Activated CD4-positive, alpha-beta T cell treated with anti-CD3 and anti-CD28 coated beads, Interleukin-10, Interleukin-2, amounts not matched to agents 100 ng/mL and 50 ng/mL, durations not matched to agents 16 hours and 8 hours (primary cell): ENCODE data around the gene DLX6.

Experiments used
- DNase-seq: peaks from one replicate; pipeline ENCODE4 v3.0.0-alpha.2; 2020

DLX6 gene

DNA sequence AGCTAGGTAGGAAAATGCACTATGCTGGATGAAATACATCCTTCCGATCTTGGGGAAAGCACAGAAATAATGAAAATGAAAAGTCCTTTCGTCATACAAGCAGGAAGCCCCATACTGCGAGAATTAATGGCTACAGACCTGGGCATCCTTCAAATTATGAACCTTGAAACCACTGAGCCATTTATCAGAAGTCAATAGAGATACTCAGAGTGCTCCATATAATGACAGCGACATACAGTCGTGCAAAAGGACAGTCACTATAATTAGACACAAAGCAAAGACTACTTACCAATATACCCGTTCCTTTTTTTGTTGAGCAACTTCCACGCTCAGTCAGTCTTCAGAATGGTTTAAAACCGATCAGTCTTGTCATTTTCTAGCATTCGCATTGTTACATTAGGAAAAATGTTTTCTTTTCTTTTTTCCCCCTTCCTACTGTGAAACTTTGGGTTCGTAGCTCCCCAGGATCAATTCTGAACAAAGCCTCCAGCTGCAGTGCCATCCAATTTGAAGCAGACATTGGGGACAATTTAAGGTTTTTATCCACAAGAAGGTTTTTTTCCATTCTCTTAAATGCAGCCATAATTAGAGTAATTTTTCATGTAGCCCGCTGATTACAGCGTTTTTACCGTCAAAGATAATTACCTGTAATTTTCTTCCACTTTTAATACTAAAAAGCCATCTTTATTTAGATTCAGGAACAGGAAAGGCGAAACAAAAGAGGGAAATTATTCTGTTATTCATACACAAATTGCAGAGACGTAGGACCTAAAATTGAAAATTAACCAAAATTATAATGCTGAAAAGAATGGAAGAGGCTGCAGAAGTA, 6.4 kb downstream of the DLX6 start:
- no peak for DNase-seq

GRCh38 chr7:97012365-97013133, 7.2 kb downstream of the DLX6 start:
- no peak for DNase-seq

DNA sequence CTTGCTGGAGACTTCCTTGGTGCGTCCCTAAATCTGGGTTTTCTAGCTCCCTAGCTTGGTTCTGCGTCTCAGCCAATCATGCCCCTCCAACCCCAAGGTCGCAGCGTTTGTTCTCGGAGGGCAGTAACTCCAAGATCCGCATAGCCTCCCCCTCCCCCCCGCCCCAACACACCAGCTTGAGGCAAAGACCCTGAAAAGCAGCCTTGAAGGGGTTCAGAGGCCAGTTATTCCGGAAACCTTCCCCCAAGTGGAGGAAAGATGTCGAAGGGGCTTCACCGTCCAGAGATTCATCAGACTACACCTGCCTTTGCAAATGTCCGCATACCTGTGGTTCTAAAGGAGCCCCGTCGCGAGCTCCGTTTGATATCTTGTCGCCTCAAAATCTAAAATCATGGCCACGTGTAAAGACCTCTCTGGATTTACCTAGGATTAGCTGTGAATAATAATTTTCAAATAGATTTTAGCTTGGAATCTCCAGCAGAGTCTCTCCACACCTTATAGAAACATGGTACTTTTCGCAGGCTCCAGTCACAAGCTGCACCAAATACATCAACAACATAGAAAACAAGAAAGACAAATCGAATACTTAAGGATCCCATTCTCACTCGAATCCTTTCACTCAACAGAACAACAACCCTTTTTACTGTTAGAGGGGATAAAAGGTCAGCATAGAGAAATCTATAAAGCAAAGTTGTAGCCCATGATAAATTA, 7.9 kb downstream of the DLX6 start:
- DNase-seq = no peak

GRCh38 chr7:97013845-97014134, 8.4 kb downstream of the DLX6 start:
- DNase-seq = no peak

- DNase-seq = no peak
Observed at GRCh38 chr7:97014145-97014750, 8.9 kb downstream of the DLX6 start.

GRCh38 chr7:97015279-97015678, 9.9 kb downstream of the DLX6 start:
- DNase-seq = no peak

- no peak for DNase-seq
Observed at GRCh38 chr7:97015756-97016380, 10.5 kb downstream of the DLX6 start.

GRCh38 chr7:97016381-97017191, 11.2 kb downstream of the DLX6 start:
- no peak for DNase-seq

GRCh38 chr7:97017192-97018125, 12.1 kb downstream of the DLX6 start:
- no peak for DNase-seq

- DNase-seq = no peak
Observed at GRCh38 chr7:97018126-97018601, 12.8 kb downstream of the DLX6 start.

- DNase-seq = no peak
Observed at GRCh38 chr7:97018791-97019531, 13.6 kb downstream of the DLX6 start.

- DNase-seq = no peak
Observed at GRCh38 chr7:97019710-97020225, 14.4 kb downstream of the DLX6 start.

GRCh38 chr7:97020601-97020995, 15.2 kb downstream of the DLX6 start:
- DNase-seq = no peak

GRCh38 chr7:97020996-97021746, 15.8 kb downstream of the DLX6 start:
- no peak for DNase-seq

DNA sequence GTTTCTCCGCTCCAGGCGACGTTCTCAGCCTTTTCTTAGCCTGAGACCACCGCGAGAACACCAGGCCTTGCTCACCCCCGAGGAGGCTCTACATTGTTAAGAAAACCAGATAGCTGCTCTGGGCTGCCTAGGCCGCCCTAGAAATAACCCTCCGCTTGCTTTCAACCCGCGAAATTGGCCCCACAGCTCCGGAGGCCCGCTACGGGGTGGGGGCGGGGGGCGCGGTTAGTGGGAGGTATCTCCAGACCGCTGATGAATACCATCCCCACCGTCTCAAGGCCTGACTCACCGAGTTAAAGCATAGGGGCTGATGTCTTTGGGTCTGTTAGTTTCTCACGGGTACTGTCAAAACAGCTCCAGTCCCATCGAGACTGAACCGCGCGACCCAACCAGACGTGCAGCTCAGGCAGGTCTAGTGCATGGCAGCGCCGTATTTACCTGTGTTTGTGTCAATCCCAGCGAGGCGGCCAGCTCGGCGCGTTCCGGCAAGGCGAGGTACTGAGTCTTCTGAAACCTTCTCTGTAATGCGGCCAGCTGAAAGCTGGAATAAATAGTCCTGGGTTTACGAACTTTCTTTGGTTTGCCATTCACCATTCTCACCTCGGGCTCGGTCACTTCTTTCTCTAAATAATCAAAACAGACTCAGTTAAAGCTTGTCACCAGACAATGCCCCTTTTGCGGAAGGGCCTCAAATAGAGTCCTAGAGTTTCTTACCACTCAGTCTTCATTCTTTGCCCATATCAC, 16.6 kb downstream of the DLX6 start:
- DNase-seq = no peak

DNA sequence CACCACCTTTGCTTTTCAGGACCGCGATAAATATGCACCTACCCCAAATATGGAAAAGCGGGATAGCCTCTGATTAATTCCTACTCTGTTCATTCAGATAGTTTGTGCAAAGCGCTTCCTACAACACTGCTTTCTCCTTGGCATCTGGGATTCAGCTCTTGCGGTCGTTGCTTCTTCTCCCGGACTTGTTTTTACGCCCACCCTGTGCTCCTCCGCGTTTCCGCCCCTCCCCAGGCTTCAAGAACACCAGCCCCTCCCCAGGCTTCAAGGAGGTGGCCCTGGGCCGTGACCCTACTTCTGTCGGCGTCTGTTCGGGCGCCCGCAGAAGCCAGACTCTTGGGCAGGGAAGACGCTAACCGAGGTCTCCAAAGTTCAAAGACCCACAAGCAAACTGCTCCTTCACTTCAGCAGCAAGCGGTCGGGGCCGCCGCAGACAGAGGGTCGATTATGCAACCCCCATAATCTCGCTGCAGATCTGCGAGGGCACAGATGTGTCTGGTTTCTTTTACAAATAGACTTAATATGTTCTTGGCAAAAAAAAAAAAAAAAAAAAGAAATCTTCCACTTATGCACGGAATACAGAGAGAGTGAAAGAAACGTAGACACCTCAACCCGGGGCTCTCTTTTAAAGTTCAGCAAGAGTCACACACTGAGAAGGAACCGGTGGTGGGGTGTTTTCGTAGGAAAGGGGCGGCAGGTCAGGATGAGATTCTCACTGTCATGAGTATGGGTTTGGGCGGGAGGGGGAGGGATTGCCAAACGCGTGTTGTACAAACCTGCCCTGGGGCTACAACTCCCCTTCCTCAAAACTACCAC, 17.3 kb downstream of the DLX6 start:
- no peak for DNase-seq
